Body of pancreas (tissue), 4 donors: ENCODE data around the gene DHDH. TPM values are rescaled to one million over a fixed set of nuclear protein-coding genes. Genes with fewer than 3 reads are reported as not detected.
A peak's percentile ranks its signal among the peaks of the same experiment; 100 is the strongest.

ENCODE experiments used
- ATAC-seq: fragments of 150-250 bp; one replicate; pipeline ENCODE4 v1.9.1; 2016
- DNase-seq, 4 donors: peaks; one replicate each; pipeline ENCODE4 v3.0.0-alpha.2; 2019
- H3K27ac ChIP-seq, 4 donors: fragments of 200-600 bp; sonication (generic); 1 replicate in 3 of 4; 2 replicates in 1 of 4; pipeline versions ENCODE4 v1.5.1 to v1.6.1; 2016 to 2019; ENCODE audit warnings: mild to moderate bottlenecking in 1 of 4, mixed read lengths in 1 of 4, moderate library complexity in 1 of 4
- H3K27me3 ChIP-seq, 2 donors: fragments of 200-600 bp; sonication (generic); one replicate each; pipeline ENCODE4 v1.6.0; 2016; ENCODE audit warnings: mild to moderate bottlenecking in 1 of 2
- H3K36me3 ChIP-seq, 2 donors: fragments of 200-600 bp; sonication (generic); replicated peaks in 1 of 2; 2 replicates each; pipeline ENCODE4 v1.5.1; 2016; ENCODE audit warnings: low read depth in 2 of 2; ENCODE audit not compliant: insufficient read depth in 1 of 2
- H3K4me1 ChIP-seq: fragments of 200-600 bp; sonication (generic); one replicate; pipeline ENCODE4 v1.6.0; 2016
- H3K4me3 ChIP-seq, 2 donors: fragments of 200-600 bp; sonication (generic); 1 replicate in 1 of 2; 2 replicates in 1 of 2; pipeline ENCODE4 v1.5.1; 2016 to 2019
- H3K9me3 ChIP-seq, 3 donors: fragments of 200-600 bp; sonication (generic); 1 replicate in 2 of 3; 2 replicates in 1 of 3; pipeline ENCODE4 v1.5.1; 2016
- POLR2A ChIP-seq, 3 donors: fragments of 450-650 bp; IDR thresholded peaks; one replicate each; pipeline ENCODE4 v1.6.1; 2016; ENCODE audit warnings: antibody characterized with exemption in 3 of 3, mild to moderate bottlenecking in 2 of 3
- WGBS, 2 donors: methylation state at CpG; one replicate each; pipeline ENCODE4 v1.1.5; 2017; 5-methylcytosine and 5-hydroxymethylcytosine counted together
- intact Hi-C: fragments of 100-400 bp; cut with DNase I; formaldehyde crosslinking; loops from one replicate; pipeline ENCODE4 v1.15.1; 2023
- small RNA-seq: library from RNA; depleted of rRNA; stranded (forward); fragments of <200 nt; gene quantifications from one replicate; pipeline ENCODE3, GENCODE V24; 2016
- total RNA-seq, 2 donors: library from RNA; depleted of rRNA; stranded (reverse); fragments of >200 nt; gene quantifications; one replicate each; pipeline ENCODE4 v1.1.0, GENCODE V29; 2016
- TF ChIP-seq, protein P1 (sequence below), 7 experiments: fragments of 450-650 bp in 4 of 7; fragments of 200-600 bp in 3 of 7; sonication (generic) in 3 of 7; IDR thresholded peaks; one replicate each; pipeline ENCODE4 v1.5.1; 2016 to 2019; ENCODE audit warnings: antibody characterized with exemption in 7 of 7

DHDH gene
- total RNA-seq, 2 donors from 2014 or later: not detected

DNA sequence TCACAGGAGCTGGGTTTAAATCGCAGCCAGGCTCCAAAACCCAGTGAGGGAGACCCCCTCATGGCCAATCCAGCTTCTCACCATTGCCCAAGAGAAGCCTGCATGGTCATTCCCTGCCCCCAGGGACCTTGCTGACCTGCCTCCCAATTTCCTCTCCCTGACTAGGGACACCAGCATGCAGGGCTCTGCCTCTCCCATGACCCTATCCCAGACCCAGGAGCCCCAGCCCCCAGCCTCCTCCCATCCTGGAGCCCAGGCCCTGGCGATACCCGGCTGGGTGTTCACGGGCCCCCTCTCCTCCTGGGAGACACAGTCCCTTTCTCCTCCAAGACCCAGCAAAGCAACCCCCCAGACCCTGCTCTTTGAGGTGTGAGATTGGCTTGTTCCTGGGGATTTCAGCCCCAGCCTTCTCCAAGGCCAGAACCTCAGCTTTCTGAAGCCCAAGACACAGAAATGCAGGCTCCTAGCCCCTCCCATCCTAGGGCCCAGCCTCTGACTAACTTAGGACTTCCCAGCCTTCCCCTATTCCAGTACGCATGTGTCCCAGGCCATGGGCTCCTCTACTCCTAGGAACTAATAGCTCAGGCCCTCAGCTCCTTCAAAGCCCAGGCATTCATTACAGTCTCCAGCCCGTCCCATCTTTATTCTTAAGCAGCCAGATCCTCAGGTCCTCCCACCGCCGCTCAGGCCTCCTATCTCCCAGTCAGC is 58.5 kb downstream of the DHDH start:
- H3K9me3 ChIP-seq: no peaks in the 10 kb centered on the region
- DNase-seq (peak; percentile 39 to 75 (median 66)), ATAC-seq (no peak)
- 5 to 17% methylated on average over 4 to 8 of the region's 8 CpGs for WGBS, 2 donors
- no peaks in the 10 kb centered on the region for H3K36me3 ChIP-seq
- TF ChIP-seq, protein P1, sequence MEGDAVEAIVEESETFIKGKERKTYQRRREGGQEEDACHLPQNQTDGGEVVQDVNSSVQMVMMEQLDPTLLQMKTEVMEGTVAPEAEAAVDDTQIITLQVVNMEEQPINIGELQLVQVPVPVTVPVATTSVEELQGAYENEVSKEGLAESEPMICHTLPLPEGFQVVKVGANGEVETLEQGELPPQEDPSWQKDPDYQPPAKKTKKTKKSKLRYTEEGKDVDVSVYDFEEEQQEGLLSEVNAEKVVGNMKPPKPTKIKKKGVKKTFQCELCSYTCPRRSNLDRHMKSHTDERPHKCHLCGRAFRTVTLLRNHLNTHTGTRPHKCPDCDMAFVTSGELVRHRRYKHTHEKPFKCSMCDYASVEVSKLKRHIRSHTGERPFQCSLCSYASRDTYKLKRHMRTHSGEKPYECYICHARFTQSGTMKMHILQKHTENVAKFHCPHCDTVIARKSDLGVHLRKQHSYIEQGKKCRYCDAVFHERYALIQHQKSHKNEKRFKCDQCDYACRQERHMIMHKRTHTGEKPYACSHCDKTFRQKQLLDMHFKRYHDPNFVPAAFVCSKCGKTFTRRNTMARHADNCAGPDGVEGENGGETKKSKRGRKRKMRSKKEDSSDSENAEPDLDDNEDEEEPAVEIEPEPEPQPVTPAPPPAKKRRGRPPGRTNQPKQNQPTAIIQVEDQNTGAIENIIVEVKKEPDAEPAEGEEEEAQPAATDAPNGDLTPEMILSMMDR (IDR thresholded peaks at IDR 0.05): no peak
- TF ChIP-seq POLR2A (IDR thresholded peaks at IDR 0.05): peak in 1 of 3 donors; percentile 51
- H3K27me3 ChIP-seq: no peaks in the 10 kb centered on the region
- peak overlapping the region; percentile 60 to 77 for H3K4me3 ChIP-seq
- intact Hi-C loops: no loop called here
- peaks cover 26% of the 10 kb centered on the region for H3K4me1 ChIP-seq
- peak overlapping the region; percentile 85 to 95 (median 89) for H3K27ac ChIP-seq

DNA sequence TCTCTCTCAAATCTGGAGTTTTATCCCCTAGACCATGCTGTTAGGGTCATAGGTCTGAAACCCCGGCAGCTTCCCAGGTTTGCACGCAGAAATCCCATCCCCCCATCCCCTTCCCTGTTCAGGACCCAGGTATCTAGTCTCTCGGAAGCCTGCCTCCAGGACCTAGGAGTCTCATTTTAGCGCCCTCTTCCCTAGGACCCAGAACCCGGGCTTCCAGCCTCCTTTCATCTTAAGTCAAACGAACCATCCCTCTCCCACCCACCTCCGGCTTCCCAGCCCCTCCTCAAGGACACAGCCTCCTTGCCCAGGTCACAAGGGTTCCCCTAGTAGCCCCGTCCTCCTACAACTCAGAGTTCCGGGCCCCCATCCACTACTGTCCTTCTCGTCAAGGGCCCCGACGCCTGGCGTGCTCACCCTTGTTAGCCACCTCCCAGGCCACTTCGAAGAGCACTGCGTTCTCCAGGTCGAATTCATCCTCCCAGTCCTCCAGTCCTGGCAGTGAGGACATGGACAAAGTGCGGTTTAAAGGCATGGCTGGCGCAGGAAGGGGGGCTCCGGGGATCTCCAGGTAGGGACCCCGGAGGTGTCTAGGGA is 59.2 kb downstream of the DHDH start:
- Histone ChIP-seq H3K4me1 (peaks cover 26% of the 10 kb centered on the region), H3K36me3 (no peaks in the 10 kb centered on the region), H3K27ac (peak overlapping the region; percentile 85 to 95 (median 89)), H3K27me3 (no peaks in the 10 kb centered on the region), H3K9me3 (no peaks in the 10 kb centered on the region), H3K4me3 (peak overlapping the region; percentile 60 to 77)
- 1% methylated on average over 16 to 20 of the region's 20 CpGs for WGBS, 2 donors
- TF ChIP-seq, protein P1 (IDR thresholded peaks at IDR 0.05): no peak
- TF ChIP-seq POLR2A (IDR thresholded peaks at IDR 0.05): no peak
- intact Hi-C loops: no loop called here
- DNase-seq (peak in 1 of 4 donors; percentile 34), ATAC-seq (no peak)

DNA sequence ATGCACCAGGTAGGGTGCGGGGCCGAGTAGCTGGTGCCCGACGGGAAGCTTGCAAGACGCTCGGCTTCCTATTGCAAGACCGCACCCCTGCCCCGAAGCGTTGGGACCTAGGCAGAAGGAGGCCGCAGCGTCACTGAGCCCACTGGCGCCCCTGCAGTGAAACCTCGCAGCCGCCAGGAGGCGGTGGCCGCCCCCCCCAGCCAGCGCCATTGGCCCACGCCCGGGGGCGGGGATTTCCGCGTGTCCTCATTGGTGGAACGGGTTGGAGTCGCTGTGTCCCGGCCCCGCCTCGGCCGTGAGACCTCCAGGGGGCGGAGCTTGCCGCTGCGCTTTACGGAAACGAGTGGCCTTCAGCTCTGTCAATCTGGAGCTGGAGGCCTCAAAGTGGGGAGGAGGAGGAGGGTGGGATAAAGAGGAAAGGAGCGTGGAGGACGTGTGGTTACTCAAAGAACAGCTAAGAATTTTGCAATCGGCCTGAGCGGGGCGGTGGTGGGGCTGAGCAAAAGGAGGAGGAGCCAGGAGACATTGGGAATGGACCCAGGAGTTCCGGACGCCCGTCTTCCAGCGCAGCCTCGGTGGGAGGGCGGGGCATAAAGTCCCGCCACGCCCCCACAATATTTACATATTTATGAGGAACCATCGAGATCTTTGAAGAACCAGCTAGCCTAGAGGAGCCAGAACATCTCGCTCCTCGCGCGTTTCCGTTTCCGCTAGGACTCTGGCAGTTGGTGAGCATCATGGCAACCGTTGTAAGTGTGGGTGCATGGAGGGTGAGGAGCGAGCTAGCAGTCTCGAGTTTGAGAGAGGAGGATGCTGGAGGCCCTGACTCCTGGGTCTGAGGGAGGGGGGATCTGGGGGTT is 59.9 kb downstream of the DHDH start, which contains the start of the genes GYS1 and RUVBL2:
Gene GYS1, minus strand, starts transcription at position 135 of the 860 bp plus-strand sequence. CDS start 197 bp downstream, outside the sequence.
Gene RUVBL2, plus strand, starts transcription at position 713 of the 860 bp plus-strand sequence. Its CDS starts 25 bp downstream, at position 738.
- DNase-seq (peak; percentile 99 to 100 (median 100)), ATAC-seq (peak; percentile 96)
- Histone ChIP-seq H3K27me3 (no peaks in the 10 kb centered on the region), H3K4me3 (peak within 1 kb of the TSS; percentile 60 to 77), H3K4me1 (peaks cover 26% of the 10 kb centered on the region), H3K27ac (peak within 1 kb of the TSS; percentile 85 to 95 (median 89)), H3K9me3 (no peaks in the 10 kb centered on the region), H3K36me3 (no peaks in the 10 kb centered on the region)
- intact Hi-C loops: no loop called here
- 0 to 1% methylated on average over 42 to 49 of the region's 56 CpGs for WGBS, 2 donors
- TF ChIP-seq POLR2A (IDR thresholded peaks at IDR 0.05): peak; percentile 74 to 84 (median 84)
- TF ChIP-seq, protein P1 (IDR thresholded peaks at IDR 0.05): peak; percentile 97 to 99 (median 99)

DNA sequence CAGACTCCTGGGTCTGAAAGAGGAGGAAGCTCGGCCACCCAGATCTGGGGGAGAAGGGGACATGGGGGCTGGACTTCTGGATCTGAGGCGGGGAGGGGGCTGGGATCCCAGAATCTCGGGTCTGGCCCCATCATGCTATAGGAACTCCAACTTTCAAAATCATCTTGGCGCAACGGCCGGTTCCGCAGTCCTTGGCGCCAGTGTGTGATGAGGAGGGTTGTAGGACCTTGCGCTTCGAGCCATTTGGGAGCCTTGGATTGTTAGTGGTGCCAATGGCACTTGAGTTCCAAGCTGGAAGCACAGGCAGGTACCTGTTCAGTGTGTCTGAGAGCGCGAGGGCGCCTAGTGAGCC is 60.5 kb downstream of the DHDH start:
- Histone ChIP-seq H3K4me1 (peaks cover 26% of the 10 kb centered on the region), H3K27me3 (no peaks in the 10 kb centered on the region), H3K9me3 (no peaks in the 10 kb centered on the region), H3K4me3 (peak overlapping the region; percentile 35 to 51), H3K36me3 (no peaks in the 10 kb centered on the region), H3K27ac (peak overlapping the region; percentile 85 to 95 (median 89))
- no peak for DNase-seq
- TF ChIP-seq, protein P1 (IDR thresholded peaks at IDR 0.05): no peak
- no peak for TF ChIP-seq POLR2A (IDR thresholded peaks at IDR 0.05)
- 0% methylated on average over 11 to 13 of the region's 13 CpGs for WGBS, 2 donors
- ATAC-seq: no peak
- intact Hi-C loops: no loop called here

Small RNA genes lying within 50 kb of the gene (small RNA-seq; reads per million reads assigned to genes)
- not detected for gene AC026803.1

Other genes starting within 250 kb of the DHDH start
- gene FUT2, start 237.7 kb upstream of the DHDH start, total RNA-seq: 1 to 10 TPM; 2.0 to 3.4 TPM
- 1 to 10 TPM in 1 of 2 donors, under 1 TPM in 1; 0.26 to 7.3 TPM for gene MAMSTR, start 214.0 kb upstream of the DHDH start, total RNA-seq
- 10 to 100 TPM; 14.5 to 60.0 TPM for gene RASIP1, start 193.1 kb upstream of the DHDH start, total RNA-seq
- 10 to 100 TPM in 1 of 2 donors, 1 to 10 TPM in 1; 1.6 to 14.5 TPM for gene IZUMO1, start 186.8 kb upstream of the DHDH start, total RNA-seq
- gene FUT1, start 181.1 kb upstream of the DHDH start, total RNA-seq: 10 to 100 TPM; 14.8 to 79.1 TPM
- gene FGF21, start 178.2 kb upstream of the DHDH start, total RNA-seq: not detected
- 10 to 100 TPM; 34.5 to 56.0 TPM for gene BCAT2, start 122.7 kb upstream of the DHDH start, total RNA-seq
- 1 to 10 TPM; 2.1 to 3.3 TPM for gene HSD17B14, start 97.2 kb upstream of the DHDH start, total RNA-seq
- 10 to 100 TPM in 1 of 2 donors, 1 to 10 TPM in 1; 6.5 to 21.1 TPM for gene PLEKHA4, start 65.1 kb upstream of the DHDH start, total RNA-seq
- 10 to 100 TPM; 17.9 to 49.4 TPM for gene PPP1R15A, start 61.3 kb upstream of the DHDH start, total RNA-seq
- not detected for gene TULP2, start 35.0 kb upstream of the DHDH start, total RNA-seq
- gene NUCB1, start 33.4 kb upstream of the DHDH start, total RNA-seq: 100 to 1,000 TPM; 129 to 170 TPM
- 10 to 100 TPM; 15.3 to 22.7 TPM for gene BAX, start 21.2 kb downstream of the DHDH start, total RNA-seq
- gene FTL, start 31.6 kb downstream of the DHDH start, total RNA-seq: 1,000 to 10,000 TPM; 1,824 to 3,385 TPM
- gene GYS1, start 59.6 kb downstream of the DHDH start, total RNA-seq: 10 to 100 TPM in 1 of 2 donors, 1 to 10 TPM in 1; 7.5 to 17.8 TPM
- 10 to 100 TPM; 46.5 to 47.2 TPM for gene RUVBL2, start 60.2 kb downstream of the DHDH start, total RNA-seq
- gene LHB, start 83.4 kb downstream of the DHDH start, total RNA-seq: 10 to 100 TPM in 1 of 2 donors, not detected in 1; 45.8 TPM
- not detected for gene CGB3, start 90.6 kb downstream of the DHDH start, total RNA-seq
- not detected for gene CGB2, start 98.2 kb downstream of the DHDH start, total RNA-seq
- gene CGB1, start 103.2 kb downstream of the DHDH start, total RNA-seq: not detected
- not detected for gene CGB5, start 110.1 kb downstream of the DHDH start, total RNA-seq
- not detected for gene CGB8, start 115.4 kb downstream of the DHDH start, total RNA-seq
- gene CGB7, start 124.0 kb downstream of the DHDH start, total RNA-seq: not detected
- gene NTF4, start 131.1 kb downstream of the DHDH start, total RNA-seq: not detected
- not detected for gene KCNA7, start 139.0 kb downstream of the DHDH start, total RNA-seq
- 100 to 1,000 TPM; 199 to 588 TPM for gene SNRNP70, start 151.8 kb downstream of the DHDH start, total RNA-seq
- gene LIN7B, start 180.7 kb downstream of the DHDH start, total RNA-seq: 10 to 100 TPM in 1 of 2 donors, 1 to 10 TPM in 1; 8.3 to 24.1 TPM
- gene C19orf73, start 185.4 kb downstream of the DHDH start, total RNA-seq: 1 to 10 TPM in 1 of 2 donors, not detected in 1; 2.3 TPM
- 10 to 100 TPM in 1 of 2 donors, 1 to 10 TPM in 1; 6.7 to 15.2 TPM for gene PPFIA3, start 185.8 kb downstream of the DHDH start, total RNA-seq
- 1 to 10 TPM; 2.1 to 4.3 TPM for gene HRC, start 221.7 kb downstream of the DHDH start, total RNA-seq
- gene TRPM4, start 224.1 kb downstream of the DHDH start, total RNA-seq: 10 to 100 TPM; 15.8 to 28.0 TPM